Measurements from ENCODE around the gene FCGR2B.
"Not testable (repeated sequence)": the region's sequence is repeated elsewhere in the genome, so short reads cannot be mapped to it uniquely, and the experiment has no call there.

Gene FCGR2B

DNA sequence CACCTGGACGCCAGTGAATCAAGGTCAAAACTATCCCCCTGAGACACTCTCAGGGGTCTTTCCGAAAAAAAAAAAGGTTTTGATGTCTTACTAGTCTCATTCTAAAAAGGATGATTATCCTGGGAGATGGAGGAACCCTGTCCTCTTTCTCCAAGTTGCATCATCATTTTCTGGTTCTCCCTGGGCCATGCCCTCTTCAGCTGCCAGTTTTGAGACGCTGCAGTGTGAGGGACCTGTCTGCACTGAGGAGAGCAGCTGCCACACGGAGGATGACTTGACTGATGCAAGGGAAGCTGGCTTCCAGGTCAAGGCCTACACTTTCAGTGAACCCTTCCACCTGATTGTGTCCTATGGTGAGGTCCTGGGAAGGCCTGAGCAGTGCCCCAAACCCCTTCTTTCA, 47.6 kb downstream of the FCGR2B start:
- DNase-seq = no peak
- ATAC-seq = no peak

GRCh38 chr1:161718559-161719324, 55.8 kb downstream of the FCGR2B start:
- ATAC-seq = no peak
- Mint-ChIP-seq H3K4me3 (no peak overlapping the region), H3K27ac (peak overlapping the region in 1 of 2 donors; percentile 28), H3K4me1 (peaks cover 21% of the 10 kb centered on the region), H3K9me3 (no peaks in the 10 kb centered on the region), H3K27me3 (peaks cover 23% of the 10 kb centered on the region)
- no peak for DNase-seq

More for the DNA sequence above, 47.6 kb downstream of the FCGR2B start:
- Mint-ChIP-seq H3K4me3 (no peak overlapping the region), H3K4me1 (no peaks in the 10 kb centered on the region), H3K27ac (no peak overlapping the region), H3K9me3 (no peaks in the 10 kb centered on the region), H3K27me3 (peaks cover 18% of the 10 kb centered on the region)

- ATAC-seq (no peak), DNase-seq (no peak)
- peaks cover 21% of the 10 kb centered on the region for H3K4me1 Mint-ChIP-seq
- no peak overlapping the region for H3K4me3 Mint-ChIP-seq
- H3K9me3 Mint-ChIP-seq = no peaks in the 10 kb centered on the region
- peaks cover 27% of the 10 kb centered on the region for H3K27me3 Mint-ChIP-seq
- H3K27ac Mint-ChIP-seq = no peak overlapping the region
These were observed 56.3 kb downstream of the FCGR2B start for GRCh38 chr1:161719325-161719611.

DNA sequence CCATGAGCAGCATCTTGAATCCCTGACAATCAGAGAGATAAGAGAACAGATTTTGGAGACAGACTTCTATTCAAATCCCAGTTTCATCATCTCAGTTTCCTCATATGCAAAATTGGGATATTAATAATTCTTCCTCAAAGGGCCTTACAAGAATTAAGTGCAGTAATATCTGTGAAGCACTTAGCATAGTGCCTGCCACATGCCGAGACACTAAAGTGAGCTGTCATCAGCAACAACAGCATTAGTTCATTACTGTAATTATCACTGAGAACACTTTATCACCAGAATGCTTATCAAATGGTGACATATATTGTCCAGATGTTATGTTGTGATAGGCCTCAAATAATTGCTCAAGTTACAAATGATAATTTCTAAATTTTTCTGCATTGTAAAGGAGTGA, 57.5 kb downstream of the FCGR2B start:
- H3K4me3 Mint-ChIP-seq = no peak overlapping the region
- no peak for ATAC-seq
- H3K9me3 Mint-ChIP-seq = no peaks in the 10 kb centered on the region
- DNase-seq = no peak
- peaks cover 37% of the 10 kb centered on the region for H3K27me3 Mint-ChIP-seq
- H3K4me1 Mint-ChIP-seq = peaks cover 31% of the 10 kb centered on the region
- no peak overlapping the region for H3K27ac Mint-ChIP-seq

- no peak within 1 kb of the TSS for H3K27ac Mint-ChIP-seq
- H3K27me3 Mint-ChIP-seq = peaks cover 42% of the 10 kb centered on the region
- H3K4me1 Mint-ChIP-seq = peaks cover 38% of the 10 kb centered on the region
- no peak for DNase-seq
- no peaks in the 10 kb centered on the region for H3K9me3 Mint-ChIP-seq
- no peak for ATAC-seq
- no peak within 1 kb of the TSS for H3K4me3 Mint-ChIP-seq
These were observed 58.2 kb downstream of the FCGR2B start, which contains the start of gene FCRLB for GRCh38 chr1:161720956-161721737. Gene FCRLB, plus strand, starts transcription at chr1:161721544. Its CDS starts 1,129 bp downstream, at chr1:161722673.

- Mint-ChIP-seq H3K27me3 (peaks cover 42% of the 10 kb centered on the region), H3K4me1 (peaks cover 40% of the 10 kb centered on the region), H3K27ac (no peak overlapping the region), H3K9me3 (no peaks in the 10 kb centered on the region), H3K4me3 (no peak overlapping the region)
- DNase-seq = no peak
- no peak for ATAC-seq
These were observed 58.9 kb downstream of the FCGR2B start for GRCh38 chr1:161721738-161722343.

GRCh38 chr1:161722406-161722805, 59.5 kb downstream of the FCGR2B start:
- DNase-seq (no peak), ATAC-seq (no peak)
- Mint-ChIP-seq H3K4me3 (no peak overlapping the region), H3K27me3 (peaks cover 42% of the 10 kb centered on the region), H3K27ac (no peak overlapping the region), H3K9me3 (no peaks in the 10 kb centered on the region), H3K4me1 (peaks cover 42% of the 10 kb centered on the region)

GRCh38 chr1:161723459-161724141, 60.7 kb downstream of the FCGR2B start:
- DNase-seq = no peak
- peaks cover 42% of the 10 kb centered on the region for H3K27me3 Mint-ChIP-seq
- H3K4me1 Mint-ChIP-seq = peaks cover 52% of the 10 kb centered on the region
- ATAC-seq = no peak
- H3K27ac Mint-ChIP-seq = no peak overlapping the region
- H3K4me3 Mint-ChIP-seq = no peak overlapping the region
- H3K9me3 Mint-ChIP-seq = no peaks in the 10 kb centered on the region

- not testable (repeated sequence) for H3K27ac Mint-ChIP-seq, H3K9me3 Mint-ChIP-seq, ATAC-seq, DNase-seq
- Mint-ChIP-seq H3K4me3 (peak overlapping the region; percentile 81 to 96), H3K27me3 (peaks cover 42% of the 10 kb centered on the region), H3K4me1 (peaks cover 64% of the 10 kb centered on the region)
These were observed 62.4 kb downstream of the FCGR2B start for GRCh38 chr1:161725258-161725907.

DNA sequence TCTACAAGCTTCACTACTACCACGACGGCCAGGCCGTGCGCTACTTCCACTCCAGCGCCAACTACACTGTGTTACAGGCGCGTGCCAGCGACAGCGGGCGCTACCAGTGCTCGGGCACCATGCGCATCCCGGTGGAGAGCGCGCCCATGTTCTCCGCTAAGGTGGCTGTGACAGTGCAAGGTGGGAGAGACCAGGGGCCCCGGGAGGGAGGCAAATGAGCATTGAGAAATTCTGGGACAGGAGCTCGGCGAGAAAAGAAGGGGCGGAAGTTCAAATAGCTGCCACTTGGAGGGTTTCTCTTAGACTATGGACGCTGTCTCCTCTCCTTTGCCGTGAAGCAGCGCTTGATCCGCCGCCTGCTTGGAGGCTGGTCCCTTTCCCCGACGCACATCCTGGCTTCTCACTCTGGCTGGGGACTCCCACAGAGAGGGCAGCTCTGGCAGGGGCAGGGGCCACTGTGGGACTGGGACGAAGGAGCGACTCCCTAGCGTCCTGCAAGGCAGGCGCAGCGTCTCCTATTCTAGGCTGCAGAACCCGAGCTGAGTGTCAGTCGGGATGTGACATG, 63.0 kb downstream of the FCGR2B start:
- Mint-ChIP-seq H3K4me3 (peak overlapping the region; percentile 81 to 96), H3K9me3 (no peaks in the 10 kb centered on the region), H3K4me1 (peaks cover 66% of the 10 kb centered on the region), H3K27me3 (peaks cover 42% of the 10 kb centered on the region), H3K27ac (peak overlapping the region in 1 of 2 donors; percentile 74)
- peak; percentile 46 for ATAC-seq
- peak; percentile 43 to 50 for DNase-seq

GRCh38 chr1:161726473-161727255, 63.7 kb downstream of the FCGR2B start:
- Mint-ChIP-seq H3K27me3 (peaks cover 38% of the 10 kb centered on the region), H3K4me3 (peak overlapping the region; percentile 81 to 96), H3K9me3 (no peaks in the 10 kb centered on the region), H3K4me1 (peaks cover 62% of the 10 kb centered on the region), H3K27ac (peak overlapping the region in 1 of 2 donors; percentile 74)
- DNase-seq = peak; percentile 64
- peak; percentile 58 for ATAC-seq

DNA sequence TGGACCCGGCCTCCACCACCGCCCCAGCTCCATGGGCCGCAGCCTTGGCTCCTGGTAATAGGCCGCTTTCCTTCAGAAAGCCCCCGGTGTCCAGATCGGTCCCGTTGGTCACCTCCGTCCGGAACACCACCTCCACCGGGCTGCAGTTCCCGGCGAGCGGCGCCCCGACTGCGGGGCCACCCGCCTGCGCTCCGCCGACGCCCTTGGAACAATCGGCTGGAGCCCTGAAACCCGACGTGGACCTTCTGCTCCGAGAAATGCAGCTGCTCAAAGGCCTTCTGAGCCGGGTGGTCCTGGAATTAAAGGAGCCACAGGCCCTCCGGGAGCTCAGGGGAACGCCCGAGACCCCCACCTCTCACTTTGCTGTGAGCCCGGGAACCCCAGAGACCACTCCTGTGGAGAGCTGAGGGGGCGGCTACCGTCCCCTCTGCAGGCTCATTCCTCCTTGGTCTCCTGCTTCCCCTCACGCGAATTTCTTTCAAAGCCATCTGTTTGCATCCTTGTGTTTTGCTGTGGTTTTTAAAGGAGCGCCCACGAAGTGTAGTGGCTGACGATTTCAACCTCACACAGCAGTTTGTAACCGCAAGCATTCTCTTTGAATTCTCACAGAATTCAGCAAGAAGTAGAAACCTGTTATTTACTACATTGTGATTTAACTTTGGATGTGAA, 64.4 kb downstream of the FCGR2B start:
- peaks cover 55% of the 10 kb centered on the region for H3K4me1 Mint-ChIP-seq
- H3K27ac Mint-ChIP-seq = peak overlapping the region; percentile 94 to 95
- H3K27me3 Mint-ChIP-seq = peaks cover 31% of the 10 kb centered on the region
- DNase-seq (peak; percentile 40 to 62), ATAC-seq (peak; percentile 34)
- no peaks in the 10 kb centered on the region for H3K9me3 Mint-ChIP-seq
- peak overlapping the region; percentile 81 to 96 for H3K4me3 Mint-ChIP-seq
